BE2C (cell line): ENCODE data around the gene STAG1.
"Not testable (repeated sequence)": the region's sequence is repeated elsewhere in the genome, so short reads cannot be mapped to it uniquely, and the experiment has no call there.

Source experiments
- DNase-seq: peaks from one replicate; pipeline ENCODE4 v3.0.0-alpha.2; 2020
- H3K27me3 ChIP-seq: fragments of 250-450 bp; sonication (Bioruptor Pico); 2 replicates; pipeline ENCODE4 v1.5.1; 2020; ENCODE audit warnings: mild to moderate bottlenecking
- H3K36me3 ChIP-seq: fragments of 250-450 bp; sonication (Bioruptor Pico); 2 replicates; pipeline ENCODE4 v1.5.1; 2020; ENCODE audit warnings: mild to moderate bottlenecking
- H3K4me1 ChIP-seq: fragments of 250-450 bp; sonication (Bioruptor Pico); 2 replicates; pipeline ENCODE4 v1.5.1; 2020
- H3K4me3 ChIP-seq: 2 replicates; pipeline ENCODE4 v1.5.1; 2011; ENCODE audit warnings: low read depth, low read length
- H3K9me3 ChIP-seq: fragments of 250-450 bp; sonication (Bioruptor Pico); 2 replicates; pipeline ENCODE4 v1.5.1; 2020
- CTCF ChIP-seq: IDR thresholded peaks from 2 replicates; pipeline ENCODE4 v1.5.1; 2012; ENCODE audit warnings: mild to moderate bottlenecking, low read depth, low read length

STAG1 gene

GRCh38 chr3:136490646-136491405 lies 261.4 kb downstream of the STAG1 start:
- no peak for TF ChIP-seq CTCF
- H3K27me3 ChIP-seq = no peaks in the 10 kb centered on the region
- H3K36me3 ChIP-seq = no peaks in the 10 kb centered on the region
- no peaks in the 10 kb centered on the region for H3K4me1 ChIP-seq
- no peak for DNase-seq
- H3K4me3 ChIP-seq = no peak overlapping the region
- no peaks in the 10 kb centered on the region for H3K9me3 ChIP-seq

- no peaks in the 10 kb centered on the region for H3K4me1 ChIP-seq
- no peaks in the 10 kb centered on the region for H3K36me3 ChIP-seq
- no peaks in the 10 kb centered on the region for H3K27me3 ChIP-seq
- no peaks in the 10 kb centered on the region for H3K9me3 ChIP-seq
- H3K4me3 ChIP-seq = no peak overlapping the region
- DNase-seq = no peak
- TF ChIP-seq CTCF = no peak
Measured at GRCh38 chr3:136485777-136486176, 266.4 kb downstream of the STAG1 start.

- TF ChIP-seq CTCF = no peak
- no peaks in the 10 kb centered on the region for H3K27me3 ChIP-seq
- no peak overlapping the region for H3K4me3 ChIP-seq
- no peaks in the 10 kb centered on the region for H3K9me3 ChIP-seq
- peaks cover 6% of the 10 kb centered on the region for H3K36me3 ChIP-seq
- H3K4me1 ChIP-seq = no peaks in the 10 kb centered on the region
- no peak for DNase-seq
Measured at GRCh38 chr3:136476280-136476679, 275.9 kb downstream of the STAG1 start.

GRCh38 chr3:136474876-136475275 lies 277.3 kb downstream of the STAG1 start:
- H3K4me3 ChIP-seq, H3K9me3 ChIP-seq, H3K4me1 ChIP-seq, H3K36me3 ChIP-seq, DNase-seq, H3K27me3 ChIP-seq: not testable (repeated sequence)

GRCh38 chr3:136473716-136474326 lies 278.4 kb downstream of the STAG1 start:
- no peak for TF ChIP-seq CTCF
- Histone ChIP-seq H3K4me1 (no peaks in the 10 kb centered on the region), H3K4me3 (no peak overlapping the region), H3K9me3 (no peaks in the 10 kb centered on the region), H3K27me3 (no peaks in the 10 kb centered on the region), H3K36me3 (peaks cover 6% of the 10 kb centered on the region)
- DNase-seq = no peak

GRCh38 chr3:136465296-136465695 lies 286.9 kb downstream of the STAG1 start:
- Histone ChIP-seq H3K9me3 (no peaks in the 10 kb centered on the region), H3K4me1 (no peaks in the 10 kb centered on the region), H3K27me3 (no peaks in the 10 kb centered on the region), H3K4me3 (no peak overlapping the region), H3K36me3 (no peaks in the 10 kb centered on the region)
- no peak for TF ChIP-seq CTCF
- no peak for DNase-seq
